ENCODE measurements around the gene NGF.

DNA sequence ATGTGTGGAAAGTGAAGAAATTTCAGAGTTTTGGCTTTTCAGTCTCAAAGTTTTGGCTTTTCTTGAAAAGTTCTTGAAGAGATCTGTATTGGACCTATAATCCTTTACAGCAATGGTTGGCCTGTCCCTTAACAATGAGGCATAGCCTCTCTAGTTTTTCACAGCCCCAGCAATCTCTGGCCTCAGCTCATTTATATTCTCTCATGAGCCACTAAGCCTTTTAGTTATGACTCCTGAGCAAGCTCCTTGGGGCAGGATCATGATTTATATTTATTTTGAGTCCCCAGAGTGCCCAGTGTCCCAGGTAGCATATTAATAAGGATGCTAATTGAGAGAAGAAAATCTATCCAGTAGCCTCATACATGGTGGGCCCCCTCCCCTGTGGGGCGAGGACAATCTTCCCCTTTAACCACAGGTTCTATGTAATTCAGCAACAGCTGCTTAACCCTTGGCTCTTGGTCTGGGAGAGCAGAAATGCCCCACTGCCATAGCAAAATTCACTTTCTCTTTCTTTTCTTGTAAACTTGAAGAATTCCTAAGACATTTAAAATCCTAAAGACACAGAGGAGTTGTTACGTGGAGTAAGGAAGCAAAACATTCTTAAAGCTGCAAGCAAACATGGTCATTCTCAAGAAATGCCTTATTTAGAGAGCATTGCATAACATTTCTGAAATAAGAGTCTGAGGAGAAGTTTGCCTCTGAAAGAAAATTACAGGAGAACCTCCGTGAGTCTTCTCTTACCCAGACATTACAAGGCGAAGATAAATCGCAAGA, 6.3 kb downstream of the NGF start:
- TF ChIP-seq, protein P1, sequence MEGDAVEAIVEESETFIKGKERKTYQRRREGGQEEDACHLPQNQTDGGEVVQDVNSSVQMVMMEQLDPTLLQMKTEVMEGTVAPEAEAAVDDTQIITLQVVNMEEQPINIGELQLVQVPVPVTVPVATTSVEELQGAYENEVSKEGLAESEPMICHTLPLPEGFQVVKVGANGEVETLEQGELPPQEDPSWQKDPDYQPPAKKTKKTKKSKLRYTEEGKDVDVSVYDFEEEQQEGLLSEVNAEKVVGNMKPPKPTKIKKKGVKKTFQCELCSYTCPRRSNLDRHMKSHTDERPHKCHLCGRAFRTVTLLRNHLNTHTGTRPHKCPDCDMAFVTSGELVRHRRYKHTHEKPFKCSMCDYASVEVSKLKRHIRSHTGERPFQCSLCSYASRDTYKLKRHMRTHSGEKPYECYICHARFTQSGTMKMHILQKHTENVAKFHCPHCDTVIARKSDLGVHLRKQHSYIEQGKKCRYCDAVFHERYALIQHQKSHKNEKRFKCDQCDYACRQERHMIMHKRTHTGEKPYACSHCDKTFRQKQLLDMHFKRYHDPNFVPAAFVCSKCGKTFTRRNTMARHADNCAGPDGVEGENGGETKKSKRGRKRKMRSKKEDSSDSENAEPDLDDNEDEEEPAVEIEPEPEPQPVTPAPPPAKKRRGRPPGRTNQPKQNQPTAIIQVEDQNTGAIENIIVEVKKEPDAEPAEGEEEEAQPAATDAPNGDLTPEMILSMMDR (IDR thresholded peaks at IDR 0.05; ENCODE audit: low read length) = no peak
- TF ChIP-seq EZH2 (optimal IDR thresholded peaks at IDR 0.05; ENCODE audit: low read depth, low read length) = no peak

Measured in MM.1S (cell line).